Breast epithelium (tissue), 4 donors: ENCODE measurements around the gene CACNA1B. TPM values are rescaled to one million over a fixed set of nuclear protein-coding genes. Genes with fewer than 3 reads are reported as not detected.

Source experiments
- DNase-seq, 2 donors: peaks; one replicate each; pipeline ENCODE4 v3.0.0-alpha.2; 2019; ENCODE audit warnings: low spot score in 2 of 2
- H3K27ac ChIP-seq, 2 donors: fragments of 200-600 bp; sonication (generic) in 1 of 2; one replicate each; pipeline ENCODE4 v1.5.1; 2016 to 2019; ENCODE audit warnings: mild to moderate bottlenecking in 1 of 2
- H3K27me3 ChIP-seq, 2 donors: fragments of 200-600 bp; sonication (generic) in 1 of 2; one replicate each; pipeline versions ENCODE4 v1.5.1 to v1.6.0; 2017 to 2019; ENCODE audit warnings: control low read depth in 1 of 2, mild to moderate bottlenecking in 1 of 2
- H3K36me3 ChIP-seq: fragments of 200-600 bp; one replicate; pipeline ENCODE4 v1.5.1; 2019
- H3K4me1 ChIP-seq, 2 donors: fragments of 200-600 bp; sonication (generic); one replicate each; pipeline ENCODE4 v1.5.1; 2016 to 2019; ENCODE audit warnings: control low read depth in 1 of 2
- H3K4me3 ChIP-seq, 3 donors: fragments of 200-600 bp; sonication (generic); 1 replicate in 2 of 3; 2 replicates in 1 of 3; pipeline ENCODE4 v1.5.1; 2016 to 2019; ENCODE audit warnings: mild to moderate bottlenecking in 3 of 3, moderate library complexity in 2 of 3
- H3K9me3 ChIP-seq, 2 donors: fragments of 200-600 bp; sonication (generic) in 1 of 2; one replicate each; pipeline ENCODE4 v1.5.1; 2016 to 2019; ENCODE audit warnings: control low read depth in 1 of 2
- POLR2A ChIP-seq: fragments of 450-650 bp; IDR thresholded peaks from one replicate; pipeline ENCODE4 v1.6.1; 2016; ENCODE audit warnings: antibody characterized with exemption, mild to moderate bottlenecking, moderate library complexity
- POLR2AphosphoS5 ChIP-seq, 3 donors: sonication (generic); formaldehyde crosslinking; IDR thresholded peaks; one replicate each; pipeline ENCODE4 v1.6.1; 2017; ENCODE audit warnings: antibody characterized with exemption in 3 of 3
- intact Hi-C: fragments of 100-400 bp; cut with DNase I; formaldehyde crosslinking; loops from one replicate; pipeline ENCODE4 v1.15.1; 2023; ENCODE audit warnings: low total_unique reads
- total RNA-seq, 3 donors: library from RNA; depleted of rRNA; stranded (reverse); fragments of >200 nt; gene quantifications; one replicate each; pipeline ENCODE4 v1.1.0, GENCODE V29; 2016
- TF ChIP-seq, protein P1 (sequence below), 3 donors: fragments of 450-650 bp; IDR thresholded peaks; one replicate each; pipeline ENCODE4 v1.5.1; 2016 to 2017; ENCODE audit warnings: antibody characterized with exemption in 3 of 3, mild to moderate bottlenecking in 3 of 3, moderate library complexity in 3 of 3

The CACNA1B gene
- total RNA-seq, 3 donors from 2014 or later, result under 0.01 TPM; not detected in 2

DNA sequence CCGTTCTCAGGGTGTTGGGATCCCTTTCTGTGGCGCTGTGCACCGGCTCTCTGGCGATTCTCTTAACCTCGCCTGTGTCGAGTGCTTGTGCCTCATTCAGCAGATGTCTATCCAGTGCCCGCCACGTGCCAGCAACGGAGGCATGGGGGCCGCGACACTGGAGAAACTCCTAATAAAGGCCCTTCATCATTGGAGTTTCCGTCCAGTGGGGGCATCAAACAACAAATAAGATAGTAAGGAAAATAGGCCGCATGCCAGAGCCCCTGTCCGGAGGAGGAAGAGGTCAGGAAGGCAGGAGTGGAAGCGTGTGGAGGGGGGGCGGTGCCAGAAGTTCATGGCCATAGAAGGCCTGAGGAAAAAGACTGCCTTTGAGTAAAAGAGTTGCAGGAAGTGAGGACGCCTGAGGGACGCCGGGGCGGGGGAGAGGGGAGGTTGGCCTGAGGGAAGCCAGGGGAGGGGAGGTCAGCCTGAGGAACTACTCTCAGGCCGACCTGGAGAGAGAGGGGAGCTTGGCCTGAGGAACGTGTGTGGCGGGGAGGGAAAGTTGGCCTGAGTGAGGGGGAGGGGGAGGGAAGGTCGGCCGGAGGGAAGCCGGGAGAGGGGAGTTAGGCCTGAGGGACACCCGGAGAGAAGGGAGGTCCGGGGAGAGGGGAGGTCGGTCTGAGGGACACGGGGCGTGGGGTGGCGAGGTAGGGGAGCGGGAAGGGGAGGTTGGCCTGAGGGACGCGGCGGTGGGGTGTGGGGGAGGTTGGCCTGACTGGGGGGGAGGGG, 82.2 kb downstream of the CACNA1B start:
- DNase-seq, result peak in 1 of 2 donors; percentile 54
- no peak overlapping the region for H3K4me3 ChIP-seq
- no peak overlapping the region for H3K27ac ChIP-seq
- intact Hi-C loops, result no loop called here
- TF ChIP-seq, protein P1, sequence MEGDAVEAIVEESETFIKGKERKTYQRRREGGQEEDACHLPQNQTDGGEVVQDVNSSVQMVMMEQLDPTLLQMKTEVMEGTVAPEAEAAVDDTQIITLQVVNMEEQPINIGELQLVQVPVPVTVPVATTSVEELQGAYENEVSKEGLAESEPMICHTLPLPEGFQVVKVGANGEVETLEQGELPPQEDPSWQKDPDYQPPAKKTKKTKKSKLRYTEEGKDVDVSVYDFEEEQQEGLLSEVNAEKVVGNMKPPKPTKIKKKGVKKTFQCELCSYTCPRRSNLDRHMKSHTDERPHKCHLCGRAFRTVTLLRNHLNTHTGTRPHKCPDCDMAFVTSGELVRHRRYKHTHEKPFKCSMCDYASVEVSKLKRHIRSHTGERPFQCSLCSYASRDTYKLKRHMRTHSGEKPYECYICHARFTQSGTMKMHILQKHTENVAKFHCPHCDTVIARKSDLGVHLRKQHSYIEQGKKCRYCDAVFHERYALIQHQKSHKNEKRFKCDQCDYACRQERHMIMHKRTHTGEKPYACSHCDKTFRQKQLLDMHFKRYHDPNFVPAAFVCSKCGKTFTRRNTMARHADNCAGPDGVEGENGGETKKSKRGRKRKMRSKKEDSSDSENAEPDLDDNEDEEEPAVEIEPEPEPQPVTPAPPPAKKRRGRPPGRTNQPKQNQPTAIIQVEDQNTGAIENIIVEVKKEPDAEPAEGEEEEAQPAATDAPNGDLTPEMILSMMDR (IDR thresholded peaks at IDR 0.05), result no peak
- TF ChIP-seq POLR2A, result no peak
- TF ChIP-seq POLR2AphosphoS5 (IDR thresholded peaks at IDR 0.05), result no peak
- no peaks in the 10 kb centered on the region for H3K27me3 ChIP-seq
- peaks cover 0 to 8% of the 10 kb centered on the region in 2 donors for H3K9me3 ChIP-seq
- no peaks in the 10 kb centered on the region for H3K4me1 ChIP-seq
- no peaks in the 10 kb centered on the region for H3K36me3 ChIP-seq

DNA sequence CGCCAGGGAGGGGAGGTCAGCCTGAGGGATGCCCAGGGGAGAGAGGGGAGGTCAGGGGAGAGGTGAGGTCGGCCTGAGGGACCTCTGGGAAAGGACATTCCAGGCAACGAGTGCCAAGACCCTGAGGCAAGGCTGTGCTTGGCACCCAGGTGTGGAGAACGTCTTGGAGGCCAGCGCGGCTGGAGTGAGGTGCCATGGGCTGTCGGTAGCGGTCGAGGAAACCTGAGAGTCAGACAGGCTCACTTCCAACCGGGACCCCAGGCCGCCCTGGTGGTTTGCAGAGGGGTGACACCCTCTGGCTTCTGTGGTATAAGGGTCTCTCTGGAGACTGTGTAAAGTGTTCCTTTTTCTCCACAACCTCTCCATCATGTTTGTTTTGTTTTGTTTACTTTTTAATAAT, 82.9 kb downstream of the CACNA1B start:
- H3K9me3 ChIP-seq, result peaks cover 0 to 8% of the 10 kb centered on the region in 2 donors
- H3K4me1 ChIP-seq, result no peaks in the 10 kb centered on the region
- no peak for TF ChIP-seq POLR2AphosphoS5 (IDR thresholded peaks at IDR 0.05)
- TF ChIP-seq POLR2A, result no peak
- TF ChIP-seq, protein P1 (IDR thresholded peaks at IDR 0.05), result no peak
- no peaks in the 10 kb centered on the region for H3K36me3 ChIP-seq
- no peaks in the 10 kb centered on the region for H3K27me3 ChIP-seq
- intact Hi-C loops, result no loop called here
- H3K27ac ChIP-seq, result no peak overlapping the region
- no peak overlapping the region for H3K4me3 ChIP-seq
- DNase-seq, result no peak

DNA sequence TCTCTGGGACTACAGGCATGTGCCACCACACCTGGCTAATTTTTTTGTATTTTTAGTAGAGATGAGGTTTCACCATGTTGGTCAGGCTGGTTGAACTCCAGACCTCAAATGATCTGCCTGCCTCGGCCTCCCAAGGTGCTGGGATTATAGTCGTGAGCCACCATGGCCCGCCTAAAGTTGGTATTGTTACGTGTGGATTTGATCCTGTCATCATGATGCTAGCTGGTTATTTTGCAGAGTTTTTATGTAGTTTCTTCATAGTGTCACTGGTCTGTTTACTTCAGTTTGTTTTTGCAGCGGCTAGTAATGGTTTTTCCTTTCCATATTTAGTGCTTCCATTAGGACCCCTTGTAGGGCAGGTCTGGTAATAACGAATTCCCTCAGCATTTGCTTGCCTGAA, 85.9 kb downstream of the CACNA1B start:
- intact Hi-C loops, result no loop called here
- no peak for DNase-seq

DNA sequence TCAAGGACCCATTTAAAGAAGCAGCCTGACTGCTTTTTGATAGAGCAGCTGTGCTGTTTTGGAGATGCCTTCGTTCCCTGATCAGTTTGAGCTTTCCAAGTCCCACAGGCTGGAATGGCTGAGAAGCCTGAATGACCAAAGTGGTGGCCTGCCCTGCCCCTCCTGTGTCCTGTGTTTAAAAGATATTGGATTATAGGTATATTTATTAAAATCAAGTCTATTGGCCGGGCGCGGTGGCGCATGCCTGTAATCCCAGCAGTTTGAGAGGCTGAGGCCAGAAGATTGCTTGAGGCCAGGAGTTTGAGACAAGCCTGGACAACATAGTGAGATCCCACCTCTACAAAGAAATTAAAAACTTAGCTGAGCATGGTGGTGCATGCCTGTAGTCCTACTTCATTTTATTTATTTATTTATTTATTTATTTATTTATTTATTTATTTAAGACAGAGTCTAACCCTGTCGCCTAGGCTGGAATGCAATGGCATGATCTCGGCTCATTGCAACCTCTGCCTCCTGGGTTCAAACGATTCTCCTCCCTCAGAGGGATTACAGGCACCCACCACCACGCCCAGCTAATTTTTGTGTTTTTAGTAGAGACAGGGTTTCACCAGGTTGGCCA, 87.7 kb downstream of the CACNA1B start:
- intact Hi-C loops, result no loop called here
- H3K27ac ChIP-seq, result no peak overlapping the region
- no peaks in the 10 kb centered on the region for H3K27me3 ChIP-seq

More for the DNA sequence above, 85.9 kb downstream of the CACNA1B start:
- no peak for TF ChIP-seq POLR2A
- no peak for TF ChIP-seq POLR2AphosphoS5 (IDR thresholded peaks at IDR 0.05)
- TF ChIP-seq, protein P1 (IDR thresholded peaks at IDR 0.05), result no peak
- no peaks in the 10 kb centered on the region for H3K4me1 ChIP-seq
- H3K9me3 ChIP-seq, result peaks cover 0 to 8% of the 10 kb centered on the region in 2 donors
- H3K36me3 ChIP-seq, result no peaks in the 10 kb centered on the region
- no peaks in the 10 kb centered on the region for H3K27me3 ChIP-seq
- no peak overlapping the region for H3K27ac ChIP-seq
- no peak overlapping the region for H3K4me3 ChIP-seq

More for the DNA sequence above, 87.7 kb downstream of the CACNA1B start:
- Histone ChIP-seq H3K4me1 (no peaks in the 10 kb centered on the region), H3K4me3 (no peak overlapping the region), H3K9me3 (peaks cover 0 to 8% of the 10 kb centered on the region in 2 donors), H3K36me3 (no peaks in the 10 kb centered on the region)
- TF ChIP-seq, protein P1 (IDR thresholded peaks at IDR 0.05), result no peak
- TF ChIP-seq POLR2A, result no peak
- TF ChIP-seq POLR2AphosphoS5 (IDR thresholded peaks at IDR 0.05), result no peak
- no peak for DNase-seq
